NCI-H748 (cell line): ENCODE data around the gene OR4F17.
"Not testable (repeated sequence)": the region's sequence is repeated elsewhere in the genome, so short reads cannot be mapped to it uniquely, and the experiment has no call there.

Source experiments
- DNase-seq: peaks from one replicate; lab custom pipeline; 2025; ENCODE audit not compliant: unreplicated experiment; lab: John Stamatoyannopoulos, UW

OR4F17 gene, protein sequence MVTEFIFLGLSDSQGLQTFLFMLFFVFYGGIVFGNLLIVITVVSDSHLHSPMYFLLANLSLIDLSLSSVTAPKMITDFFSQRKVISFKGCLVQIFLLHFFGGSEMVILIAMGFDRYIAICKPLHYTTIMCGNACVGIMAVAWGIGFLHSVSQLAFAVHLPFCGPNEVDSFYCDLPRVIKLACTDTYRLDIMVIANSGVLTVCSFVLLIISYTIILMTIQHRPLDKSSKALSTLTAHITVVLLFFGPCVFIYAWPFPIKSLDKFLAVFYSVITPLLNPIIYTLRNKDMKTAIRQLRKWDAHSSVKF

DNA sequence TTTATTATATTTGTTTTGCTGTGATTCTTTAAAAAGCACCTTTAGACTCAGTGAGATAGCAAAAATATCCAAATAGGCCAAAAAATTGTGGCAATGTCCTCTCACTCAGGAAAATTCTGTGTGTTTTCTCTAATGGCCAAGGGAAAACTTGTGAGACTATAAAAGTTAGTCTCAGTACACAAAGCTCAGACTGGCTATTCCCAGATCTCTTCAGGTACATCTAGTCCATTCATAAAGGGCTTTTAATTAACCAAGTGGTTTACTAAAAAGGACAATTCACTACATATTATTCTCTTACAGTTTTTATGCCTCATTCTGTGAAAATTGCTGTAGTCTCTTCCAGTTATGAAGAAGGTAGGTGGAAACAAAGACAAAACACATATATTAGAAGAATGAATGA is at the start of gene OR4F17:
OR4F17 (plus strand) TSS at position 301 of the 400 bp plus-strand sequence. CDS start 3,575 bp downstream, outside the sequence.
- DNase-seq, result not testable (repeated sequence)

DNA sequence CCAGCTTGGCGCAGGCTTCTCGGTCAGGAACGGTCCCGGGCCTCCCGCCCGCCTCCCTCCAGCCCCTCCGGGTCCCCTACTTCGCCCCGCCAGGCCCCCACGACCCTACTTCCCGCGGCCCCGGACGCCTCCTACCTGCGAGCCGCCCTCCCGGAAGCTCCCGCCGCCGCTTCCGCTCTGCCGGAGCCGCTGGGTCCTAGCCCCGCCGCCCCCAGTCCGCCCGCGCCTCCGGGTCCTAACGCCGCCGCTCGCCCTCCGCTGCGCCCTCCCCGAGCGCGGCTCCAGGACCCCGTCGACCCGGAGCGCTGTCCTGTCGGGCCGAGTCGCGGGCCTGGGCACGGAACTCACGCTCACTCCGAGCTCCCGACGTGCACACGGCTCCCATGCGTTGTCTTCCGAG is 36.1 kb upstream of the OR4F17 start:
- DNase-seq, result not testable (repeated sequence)

DNA sequence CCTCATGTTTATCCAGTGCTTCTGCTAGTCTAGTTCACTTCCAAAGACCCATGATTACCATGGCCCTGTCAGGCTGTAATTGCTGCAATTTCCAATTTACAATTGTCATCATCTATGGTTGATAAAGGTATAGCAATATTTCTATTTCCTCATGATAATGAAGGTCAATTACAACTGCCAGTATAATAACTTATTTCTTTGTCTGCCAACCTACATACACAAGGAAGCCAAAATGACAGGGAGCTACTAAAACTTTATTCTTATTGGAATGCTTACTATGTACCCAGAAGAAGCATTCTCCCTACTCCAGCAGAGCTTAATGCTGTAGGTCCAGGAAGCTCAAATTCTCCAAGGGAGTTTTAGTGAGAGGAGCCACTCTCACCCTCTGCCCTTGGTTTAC is 24.0 kb upstream of the OR4F17 start:
- not testable (repeated sequence) for DNase-seq

DNA sequence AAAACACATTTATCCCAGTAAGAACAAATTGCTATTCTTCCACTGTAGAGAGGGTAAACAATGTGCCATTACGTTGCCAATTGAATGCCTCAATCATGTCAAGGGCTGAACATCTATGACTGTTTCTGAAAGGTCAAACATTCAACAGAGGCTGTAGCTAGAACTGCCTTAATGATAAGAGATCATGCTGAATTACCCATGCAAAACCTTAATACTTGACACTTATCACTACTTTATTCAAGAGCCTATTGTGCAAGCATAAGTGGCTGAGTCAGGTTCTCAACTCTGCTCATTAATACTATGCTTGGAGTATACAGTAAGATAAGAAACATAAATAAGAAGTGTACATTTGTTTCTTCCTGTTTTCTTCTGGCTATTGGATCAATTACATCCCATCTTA is 23.3 kb upstream of the OR4F17 start:
- DNase-seq, result not testable (repeated sequence)

DNA sequence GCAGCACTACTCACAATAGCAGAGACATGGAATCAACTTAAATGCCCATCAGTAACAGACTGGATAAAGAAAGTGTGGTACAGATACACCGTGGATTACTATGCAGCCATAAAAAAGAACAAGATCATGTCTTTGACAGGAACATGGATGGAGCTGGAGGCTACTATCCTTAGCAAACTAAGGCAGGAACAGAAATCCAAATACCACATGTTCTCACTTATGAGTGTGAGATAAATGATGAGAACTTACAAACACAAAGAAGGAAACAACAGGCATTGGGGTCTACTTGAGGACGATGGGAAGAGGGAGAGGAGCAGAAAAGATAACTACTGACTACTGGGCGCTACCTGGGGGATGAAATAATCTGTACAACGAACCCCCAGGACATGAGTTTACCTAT is 16.2 kb upstream of the OR4F17 start:
- DNase-seq, result not testable (repeated sequence)

DNA sequence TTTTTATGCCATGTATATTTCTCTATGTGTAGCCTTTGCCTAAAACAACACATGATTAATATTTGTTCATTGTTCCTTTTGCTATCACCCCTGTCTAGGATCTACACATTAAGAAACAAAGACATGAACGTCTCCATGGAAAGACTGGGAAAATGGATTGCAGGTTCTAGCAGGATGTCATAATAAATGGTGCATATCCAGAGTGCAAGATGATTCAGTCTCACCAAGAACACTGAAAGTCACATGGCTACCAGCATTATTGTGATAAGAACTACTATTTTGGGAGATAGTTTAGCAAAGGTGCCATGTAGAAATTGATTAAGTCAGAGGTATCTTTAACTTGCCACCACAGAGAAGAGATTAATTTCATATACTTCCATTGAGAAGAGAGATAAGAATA is 12.1 kb upstream of the OR4F17 start:
- not testable (repeated sequence) for DNase-seq

DNA sequence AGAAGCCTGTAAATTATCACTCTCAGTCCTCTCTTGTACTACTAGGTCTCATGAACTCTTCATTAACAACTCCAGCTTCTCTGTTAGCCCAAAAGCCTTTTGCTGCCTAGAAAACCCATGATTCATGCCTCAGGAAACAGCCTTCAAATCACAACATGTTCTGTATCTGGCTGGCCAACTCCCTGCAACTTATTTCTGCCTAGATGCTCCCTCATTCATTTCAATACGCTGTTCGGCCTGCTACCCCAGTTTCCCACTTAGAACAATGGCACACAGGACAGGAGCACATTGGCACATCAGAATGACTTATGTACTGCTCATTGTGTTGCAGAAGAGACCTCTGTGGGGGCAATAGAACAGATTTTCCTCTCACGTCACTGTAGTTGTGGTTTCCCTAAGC is 9.3 kb upstream of the OR4F17 start:
- not testable (repeated sequence) for DNase-seq

DNA sequence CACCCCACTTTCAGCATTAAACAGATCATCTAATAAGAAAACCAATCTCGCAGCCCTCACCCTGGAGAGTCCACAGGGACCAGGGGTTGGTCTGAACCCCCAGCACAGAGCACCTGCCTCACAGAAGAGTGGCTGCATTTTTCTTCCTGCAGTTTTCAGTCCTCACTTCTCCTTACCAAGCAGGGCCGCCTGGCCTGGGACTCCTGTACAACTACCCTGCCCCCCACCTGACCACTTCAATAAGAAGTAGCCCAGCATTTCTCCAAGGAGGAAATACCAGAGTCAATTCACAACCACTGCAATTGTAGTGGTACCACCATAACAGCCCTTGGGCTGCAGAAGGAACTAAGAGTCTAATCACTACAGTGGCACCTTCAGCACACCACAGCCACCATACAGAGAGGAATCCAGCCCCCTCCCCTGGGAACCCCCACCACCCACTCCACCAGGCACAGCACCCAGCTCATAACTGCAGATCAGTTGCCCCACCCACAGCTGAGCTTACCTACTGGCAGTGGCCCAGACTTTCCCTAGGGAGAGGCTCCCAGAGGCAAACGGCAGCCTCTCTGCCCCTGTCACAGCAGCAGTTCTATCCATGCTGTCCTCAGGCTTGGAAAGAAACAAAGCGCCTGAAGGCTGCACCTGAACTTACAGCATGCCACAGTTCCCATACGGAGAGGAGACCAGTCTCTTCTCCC is 13.7 kb downstream of the OR4F17 start:
- DNase-seq, result not testable (repeated sequence)
